ENCODE results near the gene FSTL3. TPM values are rescaled to one million over a fixed set of nuclear protein-coding genes. Genes with fewer than 3 reads are reported as not detected.
"Not testable (repeated sequence)": the region's sequence is repeated elsewhere in the genome, so short reads cannot be mapped to it uniquely, and the experiment has no call there.

FSTL3 gene
- total RNA-seq, 1 donor = 49.2 TPM

- peak; percentile 28 for DNase-seq (ENCODE audit: low read depth)
- no peak overlapping the region for H3K4me3 ChIP-seq (ENCODE audit: low read depth, low read length)
- no peak for TF ChIP-seq CTCF (IDR thresholded peaks at IDR 0.05; ENCODE audit: insufficient read depth, low read depth, low read length)
Measured at GRCh38 chr19:722553-723101, 46.4 kb downstream of the FSTL3 start.

GRCh38 chr19:723247-723646, 47.1 kb downstream of the FSTL3 start:
- H3K4me3 ChIP-seq (ENCODE audit: low read depth, low read length) = no peak overlapping the region
- no peak for TF ChIP-seq CTCF (IDR thresholded peaks at IDR 0.05; ENCODE audit: insufficient read depth, low read depth, low read length)
- DNase-seq (ENCODE audit: low read depth) = no peak

- no peak overlapping the region for H3K4me3 ChIP-seq (ENCODE audit: low read depth, low read length)
- TF ChIP-seq CTCF (IDR thresholded peaks at IDR 0.05; ENCODE audit: insufficient read depth, low read depth, low read length) = no peak
- DNase-seq (ENCODE audit: low read depth) = no peak
Measured at GRCh38 chr19:723714-724113, 47.5 kb downstream of the FSTL3 start.

- no peak for TF ChIP-seq CTCF (IDR thresholded peaks at IDR 0.05; ENCODE audit: insufficient read depth, low read depth, low read length)
- no peak for DNase-seq (ENCODE audit: low read depth)
- H3K4me3 ChIP-seq (ENCODE audit: low read depth, low read length) = no peak overlapping the region
Measured at GRCh38 chr19:725461-726089, 49.4 kb downstream of the FSTL3 start.

GRCh38 chr19:726993-727956, 51.1 kb downstream of the FSTL3 start:
- no peak for TF ChIP-seq CTCF (IDR thresholded peaks at IDR 0.05; ENCODE audit: insufficient read depth, low read depth, low read length)

GRCh38 chr19:728011-728410, 51.8 kb downstream of the FSTL3 start:
- no peak for TF ChIP-seq CTCF (IDR thresholded peaks at IDR 0.05; ENCODE audit: insufficient read depth, low read depth, low read length)
- H3K4me3 ChIP-seq (ENCODE audit: low read depth, low read length) = no peak overlapping the region
- DNase-seq (ENCODE audit: low read depth) = peak; percentile 71

More at GRCh38 chr19:726993-727956, 51.1 kb downstream of the FSTL3 start:
- H3K4me3 ChIP-seq (ENCODE audit: low read depth, low read length) = no peak overlapping the region
- DNase-seq (ENCODE audit: low read depth) = no peak

GRCh38 chr19:729564-729963, 53.4 kb downstream of the FSTL3 start:
- not testable (repeated sequence) for H3K4me3 ChIP-seq (ENCODE audit: low read depth, low read length); DNase-seq (ENCODE audit: low read depth)
